Right lobe of liver (tissue), 6 donors: ENCODE data around the gene FHL3. TPM values are rescaled to one million over a fixed set of nuclear protein-coding genes. Genes with fewer than 3 reads are reported as not detected.

Experiments
- ATAC-seq, 4 donors: fragments of 200-7000 bp; cut with Tn5 transposase; one replicate each; pipeline ENCODE4 v1.9.1; 2020; ENCODE audit warnings: mild to moderate bottlenecking in 4 of 4, moderate library complexity in 4 of 4
- DNase-seq, 3 donors: peaks; one replicate each; pipeline ENCODE4 v3.0.0-alpha.2; 2020
- H3K27ac ChIP-seq, 3 donors: fragments of 200-600 bp; one replicate each; pipeline ENCODE4 v1.8.0; 2022
- H3K27me3 ChIP-seq, 2 donors: fragments of 200-600 bp; one replicate each; pipeline ENCODE4 v1.8.0; 2022
- H3K36me3 ChIP-seq, 4 donors: fragments of 200-600 bp; sonication (generic) in 1 of 4; one replicate each; pipeline versions ENCODE4 v1.5.1 to v1.8.0; 2017 to 2022; ENCODE audit warnings: control low read depth in 1 of 4
- H3K4me1 ChIP-seq, 4 donors: fragments of 200-600 bp; sonication (generic) in 1 of 4; one replicate each; pipeline versions ENCODE4 v1.5.1 to v1.8.0; 2017 to 2022; ENCODE audit warnings: control low read depth in 1 of 4
- H3K4me3 ChIP-seq, 3 donors: fragments of 200-600 bp; one replicate each; pipeline ENCODE4 v1.8.0; 2022
- H3K9me3 ChIP-seq, 4 donors: fragments of 200-600 bp; sonication (generic) in 1 of 4; one replicate each; pipeline versions ENCODE4 v1.5.1 to v1.8.0; 2017 to 2022; ENCODE audit warnings: control low read depth in 1 of 4
- CTCF ChIP-seq, 4 donors: fragments of 200-600 bp in 3 of 4; fragments of 450-650 bp in 1 of 4; IDR thresholded peaks; one replicate each; pipeline versions ENCODE4 v1.5.1 to v1.8.0; 2016 to 2022; ENCODE audit warnings: antibody characterized with exemption in 4 of 4, mild to moderate bottlenecking in 2 of 4
- POLR2A ChIP-seq: fragments of 450-650 bp; IDR thresholded peaks from one replicate; pipeline ENCODE4 v1.6.1; 2017; ENCODE audit warnings: antibody characterized with exemption, mild to moderate bottlenecking
- WGBS: methylation state at CpG from one replicate; pipeline ENCODE4 v1.1.6; 2018; ENCODE audit warnings: low coverage, low lambda C conversion rate; ENCODE audit not compliant: insufficient coverage; ENCODE audit errors: missing lambda C conversion rate; 5-methylcytosine and 5-hydroxymethylcytosine counted together
- intact Hi-C, 2 donors: fragments of 100-400 bp; cut with DNase I; formaldehyde crosslinking; loops; one replicate each; pipeline versions ENCODE4 v1.11.2 to v1.14.1; 2022
- total RNA-seq, 6 experiments: library from RNA; depleted of rRNA in 2 of 6; stranded (reverse); fragments of >200 nt in 2 of 6; fragmentation: NEBNext Ultra II Directional in 3 of 6; extraction: Animal tissue kit (Norgen Biotek cat#: 25700) in 3 of 6; gene quantifications; one replicate each; pipeline versions ENCODE4 v1.1.0 to v1.2.4, GENCODE V29; 2016 to 2023
- donor health status: DM: no; HTN: yes; CAD: no.
- donor health status: DM: no; HTN: no; CAD: no.
- donor health status: DM: no; HTN: no; CAD: no.
- donor health status: DM: no; HTN: yes; CAD: no.
- donor health status: DM: no; HTN: yes; CAD: no.

The FHL3 gene
- total RNA-seq, 6 experiments from 2014 or later = 1.3 to 7.1 (median 4.4) TPM

GRCh38 chr1:38027201-38028104 is 22.1 kb upstream of the FHL3 start:
- Histone ChIP-seq H3K9me3 (no peaks in the 10 kb centered on the region), H3K4me1 (no peaks in the 10 kb centered on the region), H3K27me3 (no peaks in the 10 kb centered on the region), H3K36me3 (peaks cover 0 to 34% (median 20%) of the 10 kb centered on the region in 4 donors), H3K27ac (no peak overlapping the region), H3K4me3 (no peak overlapping the region)
- no peak for DNase-seq
- intact Hi-C loops = no loop called here
- 63% methylated on average over 8 of the region's 19 CpGs for WGBS
- ATAC-seq = no peak
- TF ChIP-seq POLR2A = no peak
- TF ChIP-seq CTCF (IDR thresholded peaks at IDR 0.05) = no peak

GRCh38 chr1:38026592-38027200 is 21.4 kb upstream of the FHL3 start:
- Histone ChIP-seq H3K9me3 (no peaks in the 10 kb centered on the region), H3K4me3 (no peak overlapping the region), H3K27ac (no peak overlapping the region), H3K36me3 (peaks cover 0 to 42% (median 24%) of the 10 kb centered on the region in 4 donors), H3K27me3 (no peaks in the 10 kb centered on the region), H3K4me1 (no peaks in the 10 kb centered on the region)
- no peak for DNase-seq
- peak; percentile 26 to 49 (median 44) for ATAC-seq
- no peak for TF ChIP-seq POLR2A
- TF ChIP-seq CTCF (IDR thresholded peaks at IDR 0.05) = peak; percentile 40 to 54 (median 52)
- intact Hi-C loops = no loop called here
- 75% methylated on average over 6 of the region's 8 CpGs for whole genome bisulfite sequencing

GRCh38 chr1:38025664-38026063 is 20.4 kb upstream of the FHL3 start:
- intact Hi-C loops = no loop called here
- Histone ChIP-seq H3K36me3 (peaks cover 0 to 52% (median 25%) of the 10 kb centered on the region in 4 donors), H3K4me3 (no peak overlapping the region), H3K27me3 (no peaks in the 10 kb centered on the region), H3K27ac (no peak overlapping the region), H3K9me3 (no peaks in the 10 kb centered on the region), H3K4me1 (no peaks in the 10 kb centered on the region)
- no peak for TF ChIP-seq CTCF (IDR thresholded peaks at IDR 0.05)
- no peak for TF ChIP-seq POLR2A
- DNase-seq (no peak), ATAC-seq (no peak)
- WGBS = 88% methylated on average over 3 of the region's 6 CpGs

GRCh38 chr1:38025233-38025632 is 19.9 kb upstream of the FHL3 start:
- intact Hi-C loops = no loop called here
- WGBS = 90% methylated on average over 2 of the region's 2 CpGs
- H3K27ac ChIP-seq = no peak overlapping the region
- DNase-seq (no peak), ATAC-seq (no peak)
- no peak overlapping the region for H3K4me3 ChIP-seq
- peaks cover 0 to 56% (median 26%) of the 10 kb centered on the region in 4 donors for H3K36me3 ChIP-seq
- no peaks in the 10 kb centered on the region for H3K27me3 ChIP-seq
- no peaks in the 10 kb centered on the region for H3K4me1 ChIP-seq
- TF ChIP-seq CTCF (IDR thresholded peaks at IDR 0.05) = no peak
- H3K9me3 ChIP-seq = no peaks in the 10 kb centered on the region
